CD4-positive, CD25-positive, alpha-beta regulatory T cell (primary cell): Measurements from ENCODE around the gene KRT27. TPM values are rescaled to one million over a fixed set of nuclear protein-coding genes. Genes with fewer than 3 reads are reported as not detected.

Experiments used
- ATAC-seq, 2 donors: fragments of 150-1000 bp; cut with Tn5 transposase; one replicate each; pipeline ENCODE4 v1.10.0; 2021; ENCODE audit warnings: low read depth in 2 of 2, moderate number of reproducible peaks in 2 of 2, moderate library complexity in 1 of 2
- DNase-seq, 3 donors: peaks; one replicate each; pipeline versions ENCODE4 v3.0.0 to v3.0.0-alpha.2; 2012 to 2022; ENCODE audit warnings: mixed read lengths in 1 of 3
- H3K27ac ChIP-seq: one replicate; pipeline ENCODE4 v1.7.0; 2013; ENCODE audit warnings: mild to moderate bottlenecking, low read length; ENCODE audit not compliant: insufficient read depth, poor library complexity, severe bottlenecking
- H3K27me3 ChIP-seq: one replicate; pipeline ENCODE4 v1.7.0; 2013; ENCODE audit warnings: low read length; ENCODE audit not compliant: control insufficient read depth, insufficient read depth
- H3K36me3 ChIP-seq: one replicate; pipeline ENCODE4 v1.7.0; 2013; ENCODE audit warnings: mild to moderate bottlenecking, low read length, moderate library complexity; ENCODE audit not compliant: control insufficient read depth, insufficient read depth
- H3K4me1 ChIP-seq: 2 replicates; pipeline ENCODE4 v1.7.0; 2013; ENCODE audit warnings: mild to moderate bottlenecking, low read length; ENCODE audit not compliant: insufficient read depth, control insufficient read depth, poor library complexity, severe bottlenecking
- H3K4me3 ChIP-seq: one replicate; pipeline ENCODE4 v1.7.0; 2013; ENCODE audit warnings: low read depth, mild to moderate bottlenecking, low read length, moderate library complexity
- H3K9me3 ChIP-seq, 2 experiments: 1 replicate in 1 of 2; 2 replicates in 1 of 2; pipeline ENCODE4 v1.7.0; 2013; ENCODE audit warnings: low read length in 2 of 2, mild to moderate bottlenecking in 1 of 2, moderate library complexity in 1 of 2; ENCODE audit not compliant: control insufficient read depth in 2 of 2
- H3K27ac Mint-ChIP-seq, 3 donors: one replicate each; pipeline ENCODE4 v1.8.0; 2020 to 2022; ENCODE audit warnings: mild to moderate bottlenecking in 3 of 3, mixed read lengths in 3 of 3, moderate library complexity in 2 of 3
- H3K27me3 Mint-ChIP-seq: one replicate; pipeline ENCODE4 v1.8.0; 2022; ENCODE audit warnings: mild to moderate bottlenecking, mixed read lengths
- H3K36me3 Mint-ChIP-seq: one replicate; pipeline ENCODE4 v1.8.0; 2020; ENCODE audit warnings: mixed read lengths
- H3K4me1 Mint-ChIP-seq, 4 donors: one replicate each; pipeline ENCODE4 v1.8.0; 2020 to 2022; ENCODE audit warnings: mixed read lengths in 4 of 4, mild to moderate bottlenecking in 1 of 4
- H3K4me3 Mint-ChIP-seq, 4 donors: one replicate each; pipeline ENCODE4 v1.8.0; 2020 to 2022; ENCODE audit warnings: mild to moderate bottlenecking in 4 of 4, mixed read lengths in 4 of 4, moderate library complexity in 3 of 4
- H3K9me3 Mint-ChIP-seq, 7 donors: one replicate each; pipeline ENCODE4 v1.8.0; 2020 to 2022; ENCODE audit warnings: mixed read lengths in 7 of 7, mild to moderate bottlenecking in 3 of 7, moderate library complexity in 2 of 7
- polyA plus RNA-seq, 4 donors: library from polyadenylated mRNA; unstranded; fragments of 300-500 nt; fragmentation: Illumina TruSeq; gene quantifications; one replicate each; pipeline ENCODE4 v1.2.3, GENCODE V29; 2021
- total RNA-seq: library from RNA; stranded (reverse); gene quantifications from one replicate; pipeline ENCODE4 v1.2.3, GENCODE V29; 2022

The KRT27 gene, protein sequence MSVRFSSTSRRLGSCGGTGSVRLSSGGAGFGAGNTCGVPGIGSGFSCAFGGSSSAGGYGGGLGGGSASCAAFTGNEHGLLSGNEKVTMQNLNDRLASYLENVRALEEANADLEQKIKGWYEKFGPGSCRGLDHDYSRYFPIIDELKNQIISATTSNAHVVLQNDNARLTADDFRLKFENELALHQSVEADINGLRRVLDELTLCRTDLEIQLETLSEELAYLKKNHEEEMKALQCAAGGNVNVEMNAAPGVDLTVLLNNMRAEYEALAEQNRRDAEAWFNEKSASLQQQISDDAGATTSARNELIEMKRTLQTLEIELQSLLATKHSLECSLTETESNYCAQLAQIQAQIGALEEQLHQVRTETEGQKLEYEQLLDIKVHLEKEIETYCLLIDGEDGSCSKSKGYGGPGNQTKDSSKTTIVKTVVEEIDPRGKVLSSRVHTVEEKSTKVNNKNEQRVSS
- total RNA-seq = not detected
- polyA plus RNA-seq = not detected

DNA sequence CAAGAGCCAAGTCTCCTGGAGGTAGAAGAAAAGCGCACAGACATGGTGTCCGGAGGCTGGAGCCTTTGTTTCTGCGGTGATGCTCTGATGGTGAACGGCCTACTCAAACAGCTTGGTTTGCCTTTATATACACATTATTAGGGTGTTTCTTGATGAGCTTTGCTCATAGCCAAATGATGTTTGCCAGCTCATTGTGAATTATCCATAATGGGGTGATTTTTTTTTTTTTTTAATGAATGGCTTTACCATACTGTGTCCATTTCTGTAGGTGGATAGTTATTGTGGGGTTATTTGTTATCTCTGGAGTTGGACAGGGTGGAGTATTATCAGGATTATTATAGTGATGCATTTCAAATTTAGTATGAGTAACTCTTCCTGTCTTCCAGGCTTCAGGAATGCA is at the start of gene KRT27:
TSS of gene KRT27 (minus strand) at position 101 of the 400 bp plus-strand sequence. CDS start at position 44, 57 bp downstream.
- peaks cover 65% of the 10 kb centered on the region for H3K27me3 Mint-ChIP-seq
- DNase-seq (no peak), ATAC-seq (no peak)
- H3K27me3 ChIP-seq = peaks cover 25% of the 10 kb centered on the region
- no peak within 1 kb of the TSS for H3K27ac ChIP-seq
- H3K4me1 ChIP-seq = peaks cover 6% of the 10 kb centered on the region
- H3K4me1 Mint-ChIP-seq = peaks cover 0 to 7% (median 3%) of the 10 kb centered on the region in 4 donors
- H3K36me3 Mint-ChIP-seq = no peaks in the 10 kb centered on the region
- peaks cover 0 to 3% (median 0%) of the 10 kb centered on the region in 7 donors for H3K9me3 Mint-ChIP-seq
- H3K36me3 ChIP-seq = no peaks in the 10 kb centered on the region
- no peaks in the 10 kb centered on the region for H3K9me3 ChIP-seq
- H3K4me3 Mint-ChIP-seq = no peak within 1 kb of the TSS
- H3K4me3 ChIP-seq = no peak within 1 kb of the TSS
- peak within 1 kb of the TSS in 1 of 3 donors; percentile 39 for H3K27ac Mint-ChIP-seq

DNA sequence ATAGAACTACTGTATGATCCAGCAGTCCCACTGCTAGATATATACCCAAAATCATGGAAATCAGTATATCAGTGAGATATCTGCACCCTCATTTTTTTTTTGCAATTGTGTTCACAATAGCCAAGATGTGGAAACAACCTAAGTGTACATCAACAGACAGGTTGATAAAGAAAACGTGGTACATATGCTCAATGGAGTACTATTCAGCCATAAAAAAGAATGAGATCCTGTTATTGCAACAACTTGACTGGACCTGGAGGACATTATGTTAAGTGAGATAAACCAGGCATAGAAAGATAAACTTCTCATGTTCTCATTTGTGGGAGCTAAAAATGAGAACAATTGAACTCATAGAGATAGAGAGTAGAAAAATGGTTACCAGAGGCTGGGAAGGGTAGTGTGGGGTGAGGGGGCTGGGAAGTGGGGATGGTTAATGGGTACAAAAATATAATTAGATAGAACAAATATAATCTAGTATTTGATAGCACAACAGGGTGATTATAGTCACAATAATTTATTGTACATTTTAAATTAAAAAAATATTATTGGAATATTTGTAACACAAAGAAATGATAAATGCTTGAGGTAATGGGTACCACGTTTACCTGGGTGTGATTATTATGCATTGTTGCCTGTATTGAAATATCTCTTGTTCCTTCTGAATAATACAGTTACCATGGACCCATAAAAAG is 47.9 kb upstream of the KRT27 start:
- Histone ChIP-seq H3K27me3 (no peaks in the 10 kb centered on the region), H3K27ac (no peak overlapping the region), H3K4me3 (no peak overlapping the region), H3K4me1 (no peaks in the 10 kb centered on the region), H3K9me3 (no peaks in the 10 kb centered on the region), H3K36me3 (peaks cover 10% of the 10 kb centered on the region)
- Mint-ChIP-seq H3K36me3 (peaks cover 36% of the 10 kb centered on the region), H3K9me3 (peaks cover 0 to 6% (median 1%) of the 10 kb centered on the region in 7 donors), H3K27me3 (peaks cover 13% of the 10 kb centered on the region), H3K27ac (no peak overlapping the region), H3K4me3 (no peak overlapping the region), H3K4me1 (peaks cover 0 to 19% (median 3%) of the 10 kb centered on the region in 4 donors)
- DNase-seq (no peak), ATAC-seq (no peak)

DNA sequence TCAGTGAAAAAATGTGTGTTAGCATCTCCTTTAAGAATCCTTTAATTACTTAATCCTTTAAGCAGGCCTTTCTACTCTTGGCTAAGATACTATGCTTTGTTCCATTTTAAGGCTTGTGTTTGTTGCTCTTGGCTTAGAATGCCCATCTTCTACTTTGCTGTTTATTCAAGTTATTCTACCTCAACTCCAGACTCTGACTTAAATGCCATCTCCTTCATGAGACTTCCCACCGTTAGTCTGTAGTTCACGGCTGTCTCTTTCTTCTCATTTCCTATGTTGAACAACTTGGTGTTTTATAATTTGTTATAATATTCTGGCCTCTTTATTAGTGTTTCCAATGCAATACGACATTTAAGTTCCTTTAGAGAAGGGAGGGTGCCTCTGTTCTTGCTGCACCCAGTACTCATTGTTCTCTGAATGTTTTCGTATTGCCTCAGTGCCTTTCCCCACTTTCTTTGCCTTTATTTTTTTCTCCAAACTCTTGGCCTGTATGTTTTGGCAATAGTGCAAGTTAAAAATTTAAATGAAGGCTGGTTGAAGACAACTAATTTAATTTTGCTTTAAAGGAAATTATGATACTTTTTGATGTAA is 46.2 kb upstream of the KRT27 start:
- no peak overlapping the region for H3K4me3 Mint-ChIP-seq
- Histone ChIP-seq H3K36me3 (no peaks in the 10 kb centered on the region), H3K9me3 (no peaks in the 10 kb centered on the region), H3K4me1 (no peaks in the 10 kb centered on the region), H3K4me3 (no peak overlapping the region), H3K27ac (no peak overlapping the region), H3K27me3 (no peaks in the 10 kb centered on the region)
- DNase-seq (no peak), ATAC-seq (no peak)
- H3K4me1 Mint-ChIP-seq = peaks cover 0 to 19% (median 3%) of the 10 kb centered on the region in 4 donors
- H3K9me3 Mint-ChIP-seq = peaks cover 0 to 6% (median 1%) of the 10 kb centered on the region in 7 donors
- H3K27me3 Mint-ChIP-seq = peaks cover 13% of the 10 kb centered on the region
- peaks cover 31% of the 10 kb centered on the region for H3K36me3 Mint-ChIP-seq
- H3K27ac Mint-ChIP-seq = no peak overlapping the region

DNA sequence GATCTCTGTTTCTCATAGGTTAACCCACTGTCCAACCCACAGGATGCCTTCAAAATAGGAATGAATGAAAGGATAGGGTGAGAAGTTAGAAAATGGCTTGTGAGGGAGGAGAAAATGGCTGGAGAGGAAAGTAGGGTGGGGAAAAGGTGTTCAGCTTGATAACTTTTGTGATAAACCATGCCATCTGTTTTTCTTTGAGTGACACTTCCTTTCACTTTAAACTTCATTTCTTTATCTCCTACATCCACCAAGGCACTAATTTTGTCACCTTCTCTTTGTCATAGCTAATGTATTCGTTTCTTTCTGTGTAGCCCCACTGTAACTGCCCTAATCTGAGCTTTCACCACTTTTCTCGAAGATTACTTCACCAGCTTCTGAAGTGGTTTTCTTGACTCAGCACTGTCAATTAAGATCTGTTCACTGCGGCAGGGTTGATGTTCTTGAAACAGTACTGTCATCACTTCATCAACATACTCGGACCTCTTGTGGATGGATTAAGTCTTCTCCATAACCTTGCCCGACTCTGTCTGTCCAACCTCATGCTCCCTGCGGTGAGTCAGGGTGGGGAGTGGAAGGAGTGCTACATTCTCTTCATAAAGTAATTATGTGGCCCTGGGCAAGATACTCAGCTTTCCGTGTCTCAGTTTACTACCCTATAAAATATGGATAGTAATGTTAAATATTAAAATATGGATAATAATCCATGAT is 45.5 kb upstream of the KRT27 start:
- DNase-seq = peak in 1 of 3 donors; percentile 27
- Mint-ChIP-seq H3K27me3 (peaks cover 13% of the 10 kb centered on the region), H3K4me1 (peaks cover 0 to 15% (median 3%) of the 10 kb centered on the region in 4 donors), H3K36me3 (peaks cover 27% of the 10 kb centered on the region), H3K9me3 (peaks cover 0 to 6% (median 1%) of the 10 kb centered on the region in 7 donors), H3K27ac (peak overlapping the region in 1 of 3 donors; percentile 49), H3K4me3 (no peak overlapping the region)
- Histone ChIP-seq H3K36me3 (no peaks in the 10 kb centered on the region), H3K9me3 (no peaks in the 10 kb centered on the region), H3K4me1 (no peaks in the 10 kb centered on the region), H3K27ac (no peak overlapping the region), H3K4me3 (no peak overlapping the region), H3K27me3 (no peaks in the 10 kb centered on the region)
- no peak for ATAC-seq

DNA sequence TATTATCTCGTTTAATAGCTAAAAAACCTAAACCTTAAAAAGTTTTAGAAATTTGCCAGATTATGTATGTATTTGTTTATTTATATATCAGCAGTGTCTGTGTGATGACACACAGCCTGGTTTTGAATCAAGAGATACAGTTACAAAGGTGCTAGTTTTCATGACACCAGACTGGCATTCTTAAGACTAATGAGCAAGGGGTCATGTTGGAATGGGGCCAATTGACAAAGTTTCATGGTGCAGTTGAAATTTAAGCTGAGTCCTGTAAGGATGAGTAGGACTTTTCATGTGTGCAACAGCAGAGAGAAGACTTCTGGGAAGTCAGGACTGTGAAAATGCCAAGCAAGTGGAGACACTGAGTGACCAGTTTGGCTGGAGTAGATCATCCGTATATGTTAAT is 43.2 kb upstream of the KRT27 start:
- Mint-ChIP-seq H3K27ac (no peak overlapping the region), H3K9me3 (peaks cover 0 to 6% (median 1%) of the 10 kb centered on the region in 7 donors), H3K27me3 (peaks cover 13% of the 10 kb centered on the region), H3K36me3 (peaks cover 34% of the 10 kb centered on the region), H3K4me3 (no peak overlapping the region), H3K4me1 (peaks cover 0 to 13% (median 4%) of the 10 kb centered on the region in 4 donors)
- Histone ChIP-seq H3K27ac (no peak overlapping the region), H3K4me3 (no peak overlapping the region), H3K9me3 (no peaks in the 10 kb centered on the region), H3K4me1 (no peaks in the 10 kb centered on the region), H3K36me3 (no peaks in the 10 kb centered on the region), H3K27me3 (no peaks in the 10 kb centered on the region)
- no peak for ATAC-seq
- no peak for DNase-seq

DNA sequence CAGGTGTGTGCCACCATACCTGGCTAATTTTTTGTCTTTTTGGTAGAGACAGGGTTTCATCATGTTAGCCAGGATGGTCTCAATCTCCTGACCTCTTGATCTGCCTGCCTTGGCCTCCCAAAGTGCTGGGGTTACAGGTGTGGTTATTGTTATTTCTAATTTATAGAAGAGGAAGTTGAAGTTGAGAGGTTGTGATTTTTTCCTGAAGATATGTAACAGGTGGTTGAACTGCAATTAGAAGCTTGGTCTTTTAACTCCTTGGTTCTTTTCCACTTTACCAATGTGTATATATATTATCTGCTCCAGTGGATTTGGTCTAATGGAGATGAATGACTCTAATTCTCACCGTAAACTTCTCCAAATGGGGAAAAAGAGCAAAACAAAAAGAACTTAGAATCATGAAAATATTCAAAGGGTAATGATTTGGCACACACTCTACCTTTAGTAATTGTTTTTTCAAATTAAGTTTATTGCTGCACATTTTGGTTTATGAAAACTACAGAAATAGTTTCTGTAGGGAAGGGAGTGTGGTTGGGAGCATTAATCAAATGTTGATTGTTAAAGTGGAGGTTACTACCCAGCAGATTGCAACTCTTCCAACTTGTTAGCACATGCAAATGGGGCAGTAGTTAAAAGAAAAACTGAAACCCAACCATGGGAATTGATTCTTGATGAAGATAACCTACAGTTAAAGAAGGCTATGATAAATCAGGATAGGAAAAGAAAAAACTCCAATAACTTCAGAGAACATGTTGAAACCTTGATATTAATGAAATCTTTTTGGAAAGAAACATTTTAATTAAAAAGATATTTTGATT is 41.9 kb upstream of the KRT27 start:
- DNase-seq (no peak), ATAC-seq (no peak)
- Mint-ChIP-seq H3K27me3 (peaks cover 13% of the 10 kb centered on the region), H3K4me1 (peaks cover 0 to 21% (median 11%) of the 10 kb centered on the region in 4 donors), H3K27ac (no peak overlapping the region), H3K36me3 (peaks cover 36% of the 10 kb centered on the region), H3K4me3 (no peak overlapping the region), H3K9me3 (peaks cover 0 to 6% (median 0%) of the 10 kb centered on the region in 7 donors)
- Histone ChIP-seq H3K36me3 (no peaks in the 10 kb centered on the region), H3K27me3 (no peaks in the 10 kb centered on the region), H3K4me3 (no peak overlapping the region), H3K27ac (no peak overlapping the region), H3K4me1 (no peaks in the 10 kb centered on the region), H3K9me3 (no peaks in the 10 kb centered on the region)
